Measurements from ENCODE around the gene KLHL42.

Gene KLHL42

DNA sequence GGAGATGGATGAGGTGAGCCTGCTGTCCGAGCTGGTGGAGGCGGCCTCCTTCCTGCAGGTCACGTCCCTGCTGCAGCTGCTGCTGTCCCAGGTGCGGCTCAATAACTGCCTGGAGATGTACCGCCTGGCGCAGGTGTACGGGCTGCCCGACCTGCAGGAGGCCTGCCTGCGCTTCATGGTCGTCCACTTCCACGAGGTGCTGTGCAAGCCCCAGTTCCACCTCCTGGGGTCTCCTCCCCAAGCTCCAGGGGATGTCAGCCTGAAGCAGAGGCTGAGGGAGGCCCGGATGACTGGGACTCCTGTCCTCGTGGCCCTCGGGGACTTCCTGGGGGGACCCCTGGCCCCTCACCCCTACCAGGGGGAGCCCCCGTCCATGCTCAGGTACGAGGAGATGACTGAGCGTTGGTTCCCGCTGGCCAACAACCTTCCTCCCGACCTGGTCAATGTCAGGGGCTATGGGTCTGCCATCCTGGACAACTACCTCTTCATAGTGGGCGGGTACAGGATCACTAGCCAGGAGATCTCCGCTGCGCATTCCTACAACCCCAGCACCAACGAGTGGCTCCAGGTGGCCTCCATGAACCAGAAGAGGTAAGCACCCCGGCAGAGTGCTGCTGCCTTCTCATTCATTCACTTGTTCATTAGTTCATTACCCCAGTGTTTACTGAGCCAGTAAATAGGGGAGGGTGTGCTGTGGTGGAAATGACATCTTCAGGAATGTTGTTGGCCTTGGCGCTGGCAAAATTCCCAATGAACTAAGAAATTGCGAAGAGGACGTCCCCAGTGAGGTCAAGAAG is 777 bp downstream of the KLHL42 start:
- peak; percentile 50 to 62 for DNase-seq

DNA sequence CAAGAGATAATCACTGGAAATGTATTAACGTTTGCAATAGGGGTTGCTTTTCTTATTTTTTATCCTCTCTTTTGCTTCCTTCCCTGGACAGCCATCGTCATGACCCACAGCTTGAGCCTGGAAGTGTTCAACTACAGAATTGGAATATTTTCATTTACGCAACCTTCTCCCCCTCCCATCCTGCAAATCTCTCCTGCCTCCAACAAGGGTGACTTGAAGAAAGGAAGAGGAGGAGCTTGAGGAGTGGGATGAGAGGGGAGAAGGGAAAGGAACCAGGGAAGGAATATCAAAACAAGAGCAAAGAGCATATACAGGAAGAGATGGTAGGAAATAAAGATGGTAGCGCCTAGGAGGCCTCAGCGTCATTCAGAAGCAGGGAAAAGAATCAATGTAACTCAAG is 1.6 kb downstream of the KLHL42 start:
- DNase-seq = no peak

DNA sequence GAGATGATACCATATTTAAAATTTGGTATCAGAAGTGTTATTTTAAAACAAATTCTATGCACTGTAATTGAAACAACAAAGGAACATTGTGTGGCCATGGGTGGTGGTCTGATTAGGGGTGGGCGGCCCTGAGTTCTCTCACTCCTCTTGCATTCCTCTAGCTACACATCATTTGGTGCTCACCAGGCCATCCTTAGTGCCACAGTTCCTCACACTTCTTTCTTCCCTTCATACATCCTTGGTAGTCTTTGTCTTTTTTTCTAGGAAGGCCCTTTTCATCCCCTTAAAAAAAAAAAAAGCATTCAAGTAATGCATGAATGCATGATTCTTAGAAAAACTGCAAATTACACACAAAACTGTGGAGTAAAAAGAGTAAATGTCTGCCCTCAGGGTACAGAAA is 2.4 kb downstream of the KLHL42 start:
- no peak for DNase-seq

DNA sequence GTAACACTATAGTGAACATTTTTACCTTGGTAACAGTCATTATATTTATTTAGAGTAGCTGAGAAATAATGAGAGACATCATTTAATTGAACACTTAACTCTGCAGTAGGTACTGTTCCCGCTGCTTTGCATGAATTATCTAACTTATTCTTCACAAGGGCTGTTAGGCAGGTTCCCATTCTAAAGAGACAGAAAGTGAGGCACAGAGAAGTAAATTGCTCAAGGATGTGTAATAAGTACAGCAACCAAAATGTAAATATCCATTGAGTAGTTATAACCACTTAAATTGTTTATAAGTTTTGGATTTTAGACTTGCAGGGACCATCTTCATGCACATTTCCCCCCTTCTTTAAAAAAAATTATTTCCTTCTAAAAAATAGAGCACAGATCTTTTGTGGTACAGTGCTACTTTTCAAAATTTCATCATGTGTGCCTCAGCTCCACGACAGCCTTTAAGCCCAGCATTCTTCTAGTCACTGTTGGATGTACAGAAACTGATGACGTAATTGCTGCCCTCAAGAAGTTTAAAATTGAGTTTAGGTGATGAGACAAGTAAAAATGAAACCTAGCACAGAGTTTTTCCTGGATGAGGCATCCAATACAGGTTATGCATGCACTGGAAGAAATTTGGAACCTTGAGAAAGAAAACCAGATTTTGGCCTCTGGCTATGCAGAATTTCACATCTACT is 6.0 kb downstream of the KLHL42 start:
- DNase-seq = peak; percentile 29 to 73

DNA sequence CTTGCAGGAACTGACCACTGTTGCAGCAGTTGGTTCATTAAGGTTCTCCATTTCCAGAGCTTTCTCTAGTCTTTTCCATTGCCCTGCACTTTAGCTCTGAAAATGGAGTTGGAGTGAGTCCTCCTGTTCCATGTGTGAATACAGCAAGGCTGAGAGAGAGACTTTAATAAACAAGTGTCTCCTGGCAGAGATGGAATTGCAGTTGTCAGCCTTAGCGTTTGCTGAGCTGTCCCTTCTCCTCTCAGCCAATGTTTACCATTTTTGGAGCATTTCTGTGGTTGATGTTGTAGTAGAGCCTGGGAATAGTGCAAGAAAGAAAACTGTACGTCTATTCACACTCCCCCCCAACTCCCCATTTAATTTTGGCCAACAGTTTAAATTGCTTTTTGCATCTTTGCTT is 7.5 kb downstream of the KLHL42 start:
- DNase-seq = no peak

DNA sequence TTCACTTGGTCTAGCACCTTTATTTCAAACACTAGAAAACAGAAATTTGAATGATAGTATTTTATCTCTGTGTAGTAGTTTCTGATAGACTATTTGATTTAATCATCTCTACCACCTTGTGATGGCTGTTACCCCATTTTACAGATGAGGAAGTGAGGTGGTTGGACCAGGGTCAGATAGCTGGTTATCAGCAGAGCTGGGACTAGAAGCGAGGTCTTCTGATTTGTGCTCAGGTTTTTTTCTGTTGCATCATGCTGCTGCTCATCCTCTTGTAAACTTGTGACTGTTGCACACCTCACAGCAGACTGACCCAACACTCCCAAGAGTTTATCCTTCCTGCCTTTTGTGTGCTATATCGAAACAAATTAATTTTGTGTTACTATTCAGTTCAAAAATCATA is 10.1 kb downstream of the KLHL42 start:
- DNase-seq = no peak

DNA sequence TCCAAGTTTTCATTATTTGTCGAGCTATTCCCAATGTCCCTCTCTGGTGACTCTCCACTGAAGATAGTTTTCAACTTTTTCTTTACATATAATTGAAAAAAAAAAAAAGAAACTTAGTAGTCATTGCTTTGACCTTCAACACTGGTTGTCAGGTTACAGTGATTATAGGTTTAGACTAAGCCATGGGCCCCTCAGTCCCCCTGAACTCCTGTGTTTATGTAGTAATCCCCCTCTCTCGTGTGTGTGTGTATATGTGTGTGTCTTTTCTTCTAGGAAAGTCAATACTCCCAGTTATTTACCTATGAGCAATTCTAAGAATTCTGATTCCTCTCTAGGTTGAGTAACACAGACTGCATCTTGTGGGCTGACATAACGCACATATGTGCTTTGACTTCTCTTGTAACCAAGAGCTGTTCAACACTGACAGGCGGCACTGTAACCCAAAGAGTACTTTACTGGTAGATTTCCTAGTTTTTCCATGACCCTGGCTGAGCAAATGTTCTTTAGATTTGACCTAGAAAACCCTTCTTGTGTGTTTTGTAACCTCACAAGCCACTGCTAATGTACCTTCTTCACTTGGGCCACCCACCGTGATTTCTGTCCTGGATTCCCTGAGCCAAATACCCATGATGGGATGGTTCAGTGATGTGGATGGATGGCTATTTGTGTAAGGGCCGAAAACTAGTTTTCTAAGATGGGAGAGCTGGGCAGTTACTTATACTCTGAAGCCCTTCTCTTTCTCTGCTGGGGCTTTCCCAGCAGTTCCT is 15.0 kb downstream of the KLHL42 start:
- no peak for DNase-seq

DNA sequence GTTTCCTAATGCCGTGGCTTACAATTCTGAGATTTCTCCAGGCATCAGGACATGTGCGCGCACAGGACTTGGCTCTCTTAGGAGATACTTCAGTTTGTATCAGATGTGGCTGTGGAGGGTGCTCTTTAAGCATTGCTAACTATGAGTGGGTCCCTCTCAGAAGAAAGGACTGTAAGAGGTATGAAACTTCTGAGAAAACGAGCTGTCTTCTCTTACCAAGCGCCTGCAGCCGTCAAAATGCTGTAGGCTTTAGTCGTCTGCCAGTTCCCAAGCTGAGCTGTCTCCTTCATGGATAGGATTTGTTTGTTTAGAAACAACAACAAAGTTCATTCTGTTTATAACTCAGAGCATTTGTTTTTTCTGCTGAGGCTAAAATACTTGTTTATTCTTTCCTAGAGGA is 16.1 kb downstream of the KLHL42 start:
- DNase-seq = no peak

DNA sequence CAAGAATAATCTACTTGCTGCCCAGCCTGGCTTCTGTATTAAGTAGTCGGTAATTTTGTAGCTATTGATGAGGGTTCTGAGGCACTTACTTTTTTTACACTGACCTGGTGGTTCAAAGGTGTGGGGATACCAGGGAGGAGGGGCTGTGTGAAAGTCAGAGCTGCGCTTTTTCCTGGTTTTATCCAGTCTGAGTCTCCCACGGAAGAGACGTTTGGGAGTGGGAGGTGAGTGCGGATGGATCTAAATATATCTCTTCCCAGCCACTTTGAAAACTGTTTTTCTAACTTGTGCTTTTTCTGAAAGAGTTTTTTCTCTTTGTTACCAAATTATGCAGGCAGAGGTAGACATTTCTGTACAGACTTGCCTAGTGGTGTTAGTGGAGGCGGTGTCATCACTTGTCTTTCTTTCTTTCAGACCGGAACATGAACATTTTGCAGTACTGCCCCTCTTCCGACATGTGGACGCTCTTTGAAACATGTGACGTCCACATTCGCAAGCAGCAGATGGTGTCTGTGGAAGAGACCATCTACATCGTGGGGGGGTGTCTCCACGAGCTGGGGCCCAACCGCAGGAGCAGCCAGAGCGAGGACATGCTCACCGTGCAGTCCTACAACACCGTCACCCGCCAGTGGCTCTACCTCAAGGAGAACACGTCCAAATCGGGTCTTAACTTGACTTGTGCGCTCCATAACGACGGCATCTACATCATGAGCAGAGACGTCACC is 17.4 kb downstream of the KLHL42 start:
- DNase-seq = no peak

DNA sequence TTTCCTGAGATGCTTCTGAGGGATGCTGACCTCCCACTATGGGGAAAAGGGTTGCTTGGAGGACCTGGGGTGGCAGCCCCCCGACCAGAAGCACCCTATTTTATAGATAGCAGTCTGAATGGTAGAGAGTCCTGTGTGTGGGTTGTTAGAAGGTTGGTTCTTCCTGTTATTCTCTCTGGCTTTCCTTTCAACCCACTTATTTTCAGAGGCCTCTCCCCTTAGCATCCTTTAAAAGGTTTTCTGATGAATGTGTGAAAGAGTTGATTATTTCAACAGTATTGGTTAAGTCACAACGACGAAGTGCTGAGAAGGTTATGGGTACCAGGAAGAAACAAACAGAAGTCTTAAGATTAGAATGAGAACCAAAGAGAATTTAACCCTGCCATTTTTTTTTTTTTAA is 20.8 kb downstream of the KLHL42 start:
- no peak for DNase-seq

DNA sequence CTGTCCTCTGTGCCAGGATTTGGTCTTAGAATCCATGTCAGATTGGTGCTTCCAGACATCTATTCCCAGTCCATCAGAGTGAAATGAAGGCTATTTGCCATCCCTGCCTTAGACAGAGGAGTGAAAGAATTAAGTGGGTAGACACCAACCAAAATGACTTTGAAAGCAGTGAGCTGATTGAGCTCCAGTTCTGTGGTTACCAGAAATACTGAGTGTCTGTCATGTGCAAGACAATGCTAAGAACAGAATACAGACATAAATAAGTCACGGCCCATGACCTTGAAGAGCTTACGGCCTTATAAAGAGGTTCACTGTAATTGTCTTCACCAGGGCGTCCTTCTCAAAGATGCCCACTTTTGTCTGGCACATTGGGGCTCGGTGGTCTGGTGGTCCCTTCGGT is 21.6 kb downstream of the KLHL42 start:
- no peak for DNase-seq

DNA sequence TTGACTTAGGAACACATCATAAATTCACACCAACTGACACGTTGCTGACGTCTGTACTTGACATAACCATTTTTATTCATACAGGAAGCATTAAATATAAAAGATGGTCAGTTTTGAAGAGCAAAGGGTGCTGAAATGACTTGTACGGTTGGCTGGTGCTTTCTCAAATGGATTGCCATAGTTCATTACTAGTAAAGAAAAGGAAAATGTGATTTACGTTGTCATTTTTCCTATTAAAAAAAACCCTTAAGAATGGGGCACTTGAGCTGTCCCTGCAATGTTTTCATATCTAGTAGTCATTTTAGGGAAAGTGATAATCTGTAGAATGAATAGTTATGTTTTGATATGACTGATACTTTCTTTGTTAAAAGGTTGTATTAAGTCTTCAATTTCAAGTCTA is 22.5 kb downstream of the KLHL42 start:
- no peak for DNase-seq

DNA sequence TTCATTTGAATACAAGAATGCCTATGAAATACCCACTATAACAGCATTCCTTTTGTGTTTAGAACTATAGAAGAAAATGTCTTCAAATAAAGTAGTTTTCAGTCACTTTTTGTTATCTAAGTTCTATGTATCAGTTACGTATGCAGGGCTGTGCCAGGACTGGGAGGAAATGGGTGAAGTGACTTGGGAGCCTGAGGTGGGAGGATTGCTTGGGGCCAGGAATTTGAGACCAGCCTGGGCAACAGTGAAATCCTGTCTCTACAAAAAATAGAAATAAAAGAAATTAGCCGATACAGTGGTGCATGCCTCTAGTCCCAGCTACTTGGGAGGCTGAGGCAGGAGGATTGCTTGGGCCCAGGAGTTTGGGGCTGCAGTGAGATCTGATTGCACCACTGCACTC is 22.9 kb downstream of the KLHL42 start:
- DNase-seq = no peak

DNA sequence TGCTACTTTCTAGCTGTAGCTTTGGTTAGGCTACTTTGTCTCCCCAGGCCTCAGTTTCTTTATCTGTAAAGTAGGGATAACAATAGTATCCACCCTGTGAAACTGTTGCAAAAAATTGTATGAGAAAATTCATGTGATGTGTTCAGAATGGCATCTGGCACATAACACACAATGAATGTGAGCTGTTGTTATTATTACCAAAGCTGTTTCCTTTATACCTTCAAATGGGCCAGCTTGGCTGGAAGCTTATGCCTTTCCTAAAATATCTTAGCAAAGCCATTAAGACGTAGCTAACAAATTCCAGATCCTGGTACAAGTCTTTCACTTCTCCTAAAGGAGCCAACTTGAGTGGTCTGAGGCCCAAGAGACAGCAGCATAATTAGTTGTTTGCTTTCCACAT is 25.2 kb downstream of the KLHL42 start:
- DNase-seq = no peak

DNA sequence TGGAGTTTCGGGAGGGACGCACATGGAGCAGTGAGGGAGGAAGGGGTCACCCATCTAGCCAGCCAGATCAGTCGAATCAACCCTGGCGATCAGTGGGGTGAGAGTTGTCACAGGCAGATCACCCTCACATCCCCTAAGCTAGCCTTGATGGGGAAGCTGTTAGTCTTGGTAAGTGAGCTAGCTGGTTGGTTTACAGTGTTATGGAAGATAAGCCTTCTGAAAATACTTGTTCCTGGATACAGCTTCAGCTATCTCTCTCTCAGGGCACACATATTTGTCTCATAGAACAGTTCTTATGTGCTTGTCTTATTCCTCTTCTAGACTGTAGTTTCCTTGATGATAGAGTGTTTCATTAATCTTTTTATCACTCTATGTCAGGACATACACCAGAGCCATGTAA is 26.2 kb downstream of the KLHL42 start:
- no peak for DNase-seq

DNA sequence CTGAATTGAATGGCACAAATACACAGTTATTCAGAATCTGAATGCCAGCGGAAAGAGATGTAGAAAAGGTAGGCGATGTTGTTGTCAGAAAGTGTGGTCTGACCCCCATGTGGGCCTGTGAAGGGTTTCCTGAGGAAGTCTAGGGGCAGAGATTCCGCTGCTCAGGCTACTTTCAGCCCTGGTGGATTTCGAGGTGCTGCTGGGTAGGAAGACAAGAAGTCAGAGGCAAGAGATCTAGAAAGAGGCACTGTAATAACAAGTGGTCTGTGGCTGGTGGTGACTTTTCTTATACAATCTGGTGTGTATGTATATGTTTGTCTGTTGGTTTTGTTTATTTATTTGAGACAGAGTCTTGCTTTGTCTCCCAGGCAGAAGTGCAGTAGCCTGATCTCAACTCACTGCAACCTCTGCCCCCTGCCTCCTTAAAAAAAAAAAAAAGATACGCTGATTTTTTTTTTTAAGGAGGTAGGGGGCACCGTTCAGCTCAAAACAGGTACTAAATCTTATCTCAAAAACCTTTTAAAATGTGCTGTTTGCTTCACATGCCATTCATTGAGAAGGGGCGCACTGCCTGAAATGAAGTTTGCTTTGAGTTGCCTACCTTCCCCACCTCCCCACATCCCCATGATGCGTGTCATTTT is 27.1 kb downstream of the KLHL42 start:
- DNase-seq = no peak

DNA sequence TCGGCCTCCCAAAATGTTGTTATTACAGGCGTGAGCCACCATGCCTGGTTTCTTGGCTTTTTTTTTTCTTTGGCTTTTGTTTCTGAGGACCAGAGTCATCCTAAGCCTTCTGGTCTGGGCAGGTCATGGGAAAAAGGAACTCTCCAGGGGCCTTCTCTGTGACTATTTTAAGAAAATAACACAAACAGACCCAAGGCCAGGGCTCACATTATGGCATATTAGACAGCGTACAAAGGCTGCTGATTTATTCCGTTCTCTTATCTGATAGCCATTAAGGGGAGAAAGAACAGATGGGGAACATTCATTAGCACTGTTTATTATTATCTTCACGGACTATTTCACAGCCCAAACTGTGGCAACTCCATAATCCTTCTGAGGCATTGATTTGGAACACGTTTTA is 28.8 kb downstream of the KLHL42 start:
- DNase-seq = no peak

DNA sequence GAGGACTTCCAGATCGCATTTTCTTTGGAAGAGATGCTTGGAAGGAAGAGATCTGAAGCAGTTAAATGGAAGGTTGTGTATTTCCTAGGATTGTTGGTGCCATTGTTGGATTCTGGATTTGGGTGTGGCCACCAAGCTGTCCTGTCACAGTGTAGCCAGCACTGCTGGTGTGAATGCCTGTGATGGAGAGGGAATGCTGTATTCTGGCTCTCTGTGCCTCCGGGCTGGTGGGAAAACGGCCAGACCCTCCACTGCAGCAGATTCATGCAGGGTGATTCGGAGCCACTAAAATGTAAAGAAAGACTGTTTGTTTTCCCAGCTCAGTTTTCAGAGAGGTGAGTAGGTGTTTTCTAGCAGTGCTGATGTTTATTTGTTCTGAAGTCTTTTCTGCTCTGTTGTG is 30.7 kb downstream of the KLHL42 start:
- no peak for DNase-seq

DNA sequence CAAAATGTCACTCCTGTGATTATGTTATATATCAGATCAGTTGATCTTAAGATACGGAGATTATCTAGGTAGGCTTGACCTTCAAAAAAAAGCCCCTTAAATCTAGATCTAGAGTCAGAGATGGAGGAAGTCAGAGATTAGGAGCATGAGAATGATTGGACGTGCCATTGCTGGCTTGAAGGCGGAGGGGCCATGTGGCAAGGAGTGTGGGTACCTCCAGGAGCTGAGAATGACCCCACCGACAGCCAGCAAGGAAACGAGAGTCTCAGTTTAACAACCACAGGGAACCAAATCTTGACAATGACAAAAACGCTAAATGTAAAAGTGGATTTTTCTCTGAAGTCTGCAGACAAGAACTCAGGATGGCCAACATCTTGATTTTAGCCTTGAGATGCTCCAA is 32.5 kb downstream of the KLHL42 start:
- DNase-seq = no peak

DNA sequence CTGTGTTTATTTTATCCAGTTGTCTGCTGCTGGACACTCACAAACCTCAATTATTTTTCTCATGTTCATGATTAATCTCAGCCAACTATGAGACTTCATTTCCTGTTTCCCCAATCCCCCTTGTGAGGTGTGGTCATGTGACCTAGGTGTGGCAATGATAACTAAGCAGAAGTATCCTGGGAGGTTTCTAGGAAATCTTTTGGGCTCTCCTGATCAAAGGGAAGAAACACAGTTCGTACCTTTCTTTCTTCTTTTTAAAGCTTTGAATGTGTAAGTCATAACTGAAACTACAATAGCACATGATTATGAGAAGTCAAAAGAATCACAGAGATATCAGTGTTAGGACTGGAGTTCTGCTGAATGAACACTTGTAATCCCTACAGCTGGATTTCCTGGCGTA is 34.4 kb downstream of the KLHL42 start:
- DNase-seq = no peak

DNA sequence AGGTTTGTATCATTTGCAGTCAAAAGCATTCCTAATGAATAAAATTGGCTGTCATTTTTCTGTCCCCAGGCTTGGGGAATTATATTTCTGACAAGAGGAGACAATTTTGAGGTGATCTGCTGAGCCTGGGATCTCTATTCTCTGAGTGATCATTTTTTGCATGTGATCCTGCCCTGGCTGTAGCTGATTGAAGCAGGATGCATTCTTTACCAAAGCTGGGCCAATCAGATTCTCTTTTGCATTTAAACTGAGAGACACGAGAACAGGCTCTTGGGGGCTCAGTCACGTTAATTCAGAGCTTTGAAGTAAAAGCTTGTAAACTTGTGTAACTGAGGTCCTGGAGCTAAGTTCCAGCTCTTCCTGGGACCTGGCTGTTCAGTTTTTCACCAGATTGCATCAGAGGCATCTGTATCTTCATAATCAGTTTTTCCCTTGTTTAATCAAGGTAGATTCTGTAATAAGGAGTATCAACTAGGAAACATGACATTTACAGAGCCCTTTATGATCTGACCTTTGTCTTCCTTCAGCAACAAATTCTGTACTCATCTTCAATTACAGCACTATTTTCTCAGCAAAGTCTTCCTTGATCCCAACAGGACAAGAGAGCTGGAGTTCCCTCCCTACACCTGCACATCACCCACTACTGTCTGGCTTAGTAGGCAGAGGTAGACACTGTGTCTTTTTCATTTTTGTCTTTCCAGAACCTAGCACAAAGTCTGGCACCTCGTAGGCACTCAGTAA is 35.0 kb downstream of the KLHL42 start:
- no peak for DNase-seq

DNA sequence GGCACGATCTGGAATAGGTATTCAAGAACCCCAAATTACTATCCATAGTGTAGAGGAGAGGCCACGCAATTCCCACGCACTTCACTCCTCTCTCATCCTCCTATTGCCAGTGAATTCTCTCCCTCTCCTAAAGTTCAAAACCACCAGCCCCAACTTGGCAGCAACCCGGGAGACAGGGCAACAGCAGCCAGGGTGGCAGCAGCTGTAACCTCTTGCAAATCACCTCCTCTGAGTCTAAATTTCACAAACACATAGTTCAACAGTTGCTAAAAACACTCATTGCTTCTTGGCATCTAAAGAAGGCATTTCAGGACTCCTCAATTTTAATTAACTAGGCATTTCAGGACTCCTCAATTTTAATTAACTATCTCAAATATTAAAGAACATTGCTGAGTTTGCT is 37.7 kb downstream of the KLHL42 start:
- no peak for DNase-seq
